Sigmoid colon (tissue), 4 donors: Measurements from ENCODE around the gene SIAH1.

Experiments
- EP300 ChIP-seq, 4 donors: sonication (generic); formaldehyde crosslinking; IDR thresholded peaks; one replicate each; pipeline ENCODE4 v1.6.1; 2017; ENCODE audit warnings: antibody characterized with exemption in 4 of 4
- TF ChIP-seq, protein P1 (sequence below), 4 experiments: fragments of 450-650 bp in 3 of 4; fragments of 200-600 bp in 1 of 4; IDR thresholded peaks; one replicate each; pipeline ENCODE4 v1.5.1; 2016 to 2019; ENCODE audit warnings: antibody characterized with exemption in 4 of 4, mild to moderate bottlenecking in 3 of 4, moderate library complexity in 2 of 4

DNA sequence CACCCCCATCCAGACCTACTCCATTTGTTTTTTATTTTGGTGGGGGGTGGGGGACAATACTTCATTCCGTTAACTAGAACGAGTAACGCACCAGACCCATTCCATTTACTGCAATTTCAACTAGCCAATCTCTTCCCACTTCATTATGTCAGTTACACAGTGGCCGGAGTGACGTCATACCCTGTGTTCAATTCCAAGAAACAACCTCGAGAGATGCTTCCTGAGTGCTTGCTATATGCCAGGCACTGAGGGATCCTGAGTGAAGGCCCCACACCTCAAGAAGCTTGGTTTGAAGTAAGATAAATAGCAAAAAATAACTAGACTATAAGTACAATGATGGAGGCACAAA is 9.1 kb upstream of the SIAH1 start:
- TF ChIP-seq, protein P1, sequence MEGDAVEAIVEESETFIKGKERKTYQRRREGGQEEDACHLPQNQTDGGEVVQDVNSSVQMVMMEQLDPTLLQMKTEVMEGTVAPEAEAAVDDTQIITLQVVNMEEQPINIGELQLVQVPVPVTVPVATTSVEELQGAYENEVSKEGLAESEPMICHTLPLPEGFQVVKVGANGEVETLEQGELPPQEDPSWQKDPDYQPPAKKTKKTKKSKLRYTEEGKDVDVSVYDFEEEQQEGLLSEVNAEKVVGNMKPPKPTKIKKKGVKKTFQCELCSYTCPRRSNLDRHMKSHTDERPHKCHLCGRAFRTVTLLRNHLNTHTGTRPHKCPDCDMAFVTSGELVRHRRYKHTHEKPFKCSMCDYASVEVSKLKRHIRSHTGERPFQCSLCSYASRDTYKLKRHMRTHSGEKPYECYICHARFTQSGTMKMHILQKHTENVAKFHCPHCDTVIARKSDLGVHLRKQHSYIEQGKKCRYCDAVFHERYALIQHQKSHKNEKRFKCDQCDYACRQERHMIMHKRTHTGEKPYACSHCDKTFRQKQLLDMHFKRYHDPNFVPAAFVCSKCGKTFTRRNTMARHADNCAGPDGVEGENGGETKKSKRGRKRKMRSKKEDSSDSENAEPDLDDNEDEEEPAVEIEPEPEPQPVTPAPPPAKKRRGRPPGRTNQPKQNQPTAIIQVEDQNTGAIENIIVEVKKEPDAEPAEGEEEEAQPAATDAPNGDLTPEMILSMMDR (IDR thresholded peaks at IDR 0.05), result no peak
- TF ChIP-seq EP300 (IDR thresholded peaks at IDR 0.05), result no peak
